Gastroesophageal sphincter (tissue), 4 donors: ENCODE data around the gene GALNT18. TPM values are rescaled to one million over a fixed set of nuclear protein-coding genes. Genes with fewer than 3 reads are reported as not detected.

ENCODE experiments used
- ATAC-seq: fragments of 150-250 bp; one replicate; pipeline ENCODE4 v1.9.1; 2016; ENCODE audit warnings: mild to moderate bottlenecking, moderate library complexity
- H3K27ac ChIP-seq, 4 donors: fragments of 200-600 bp; sonication (generic) in 3 of 4; 1 replicate in 3 of 4; 2 replicates in 1 of 4; pipeline ENCODE4 v1.5.1; 2016 to 2019
- H3K27me3 ChIP-seq: fragments of 200-600 bp; sonication (generic); one replicate; pipeline ENCODE4 v1.5.1; 2019
- H3K36me3 ChIP-seq, 2 donors: fragments of 200-600 bp; sonication (generic); one replicate each; pipeline ENCODE4 v1.5.1; 2019; ENCODE audit warnings: control low read depth in 1 of 2
- H3K4me1 ChIP-seq, 3 donors: fragments of 200-600 bp; sonication (generic); 1 replicate in 2 of 3; 2 replicates in 1 of 3; pipeline ENCODE4 v1.5.1; 2016 to 2019; ENCODE audit warnings: control low read depth in 2 of 3
- H3K4me3 ChIP-seq, 2 donors: fragments of 200-600 bp; sonication (generic); one replicate each; pipeline ENCODE4 v1.5.1; 2019; ENCODE audit warnings: mild to moderate bottlenecking in 1 of 2, moderate library complexity in 1 of 2
- H3K9me3 ChIP-seq, 3 donors: fragments of 200-600 bp; sonication (generic); one replicate each; pipeline ENCODE4 v1.5.1; 2017 to 2019; ENCODE audit warnings: control low read depth in 2 of 3
- CTCF ChIP-seq, 4 experiments: fragments of 200-600 bp in 2 of 4; fragments of 450-650 bp in 2 of 4; sonication (generic) in 1 of 4; IDR thresholded peaks; one replicate each; pipeline ENCODE4 v1.5.1; 2017 to 2019; ENCODE audit warnings: antibody characterized with exemption in 4 of 4, mild to moderate bottlenecking in 2 of 4, moderate library complexity in 2 of 4
- EP300 ChIP-seq: sonication (generic); formaldehyde crosslinking; IDR thresholded peaks from one replicate; pipeline ENCODE4 v1.6.1; 2017; ENCODE audit warnings: antibody characterized with exemption, mild to moderate bottlenecking
- POLR2A ChIP-seq, 2 donors: fragments of 450-650 bp; IDR thresholded peaks; one replicate each; pipeline ENCODE4 v1.6.1; 2017; ENCODE audit warnings: antibody characterized with exemption in 2 of 2, mild to moderate bottlenecking in 2 of 2, moderate library complexity in 1 of 2
- POLR2AphosphoS5 ChIP-seq: sonication (generic); formaldehyde crosslinking; IDR thresholded peaks from one replicate; pipeline ENCODE4 v1.6.1; 2017; ENCODE audit warnings: antibody characterized with exemption
- WGBS, 2 donors: methylation state at CpG; one replicate each; pipeline ENCODE4 v1.1.5; 2018; ENCODE audit warnings: low coverage in 1 of 2; 5-methylcytosine and 5-hydroxymethylcytosine counted together
- total RNA-seq, 4 donors: library from RNA; depleted of rRNA; stranded (reverse); fragments of >200 nt; gene quantifications; one replicate each; pipeline ENCODE4 v1.1.0, GENCODE V29; 2016

The GALNT18 gene
- total RNA-seq, 4 donors from 2014 or later, result 16.0 to 65.6 (median 35.2) TPM

- Histone ChIP-seq H3K36me3 (no peaks in the 10 kb centered on the region), H3K27me3 (no peaks in the 10 kb centered on the region), H3K9me3 (no peaks in the 10 kb centered on the region), H3K27ac (no peak overlapping the region), H3K4me3 (no peak overlapping the region), H3K4me1 (peaks cover 0 to 50% (median 0%) of the 10 kb centered on the region in 3 donors)
- WGBS, 2 donors, result 73 to 83% methylated on average over 3 to 4 of the region's 14 CpGs
- ATAC-seq, result no peak
- TF ChIP-seq POLR2AphosphoS5, result no peak
- no peak for TF ChIP-seq POLR2A (IDR thresholded peaks at IDR 0.05)
- no peak for TF ChIP-seq EP300
- no peak for TF ChIP-seq CTCF (IDR thresholded peaks at IDR 0.05)
These were observed 101.4 kb downstream of the GALNT18 start for GRCh38 chr11:11520231-11521015.

DNA sequence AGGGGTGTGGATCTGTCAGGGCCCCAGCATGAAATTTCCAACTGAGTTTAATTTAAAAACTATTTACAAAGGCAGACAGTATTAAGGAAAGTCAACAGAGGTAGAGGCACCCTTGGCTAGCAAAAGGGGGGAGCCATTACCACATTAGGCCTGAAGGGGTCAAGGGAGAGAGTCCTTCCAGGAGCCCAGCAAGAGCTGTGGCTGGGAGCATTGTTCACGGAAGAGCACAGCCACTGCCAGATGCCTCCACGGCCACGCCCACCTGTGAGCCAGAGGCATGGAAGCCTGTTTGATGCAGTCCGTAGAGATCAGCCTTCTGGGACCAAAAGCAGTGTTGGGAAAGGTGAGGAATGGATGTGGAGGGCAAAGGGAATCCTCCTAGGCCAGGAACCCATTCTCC, 102.6 kb downstream of the GALNT18 start:
- H3K4me1 ChIP-seq, result peaks cover 0 to 46% (median 0%) of the 10 kb centered on the region in 3 donors
- no peak overlapping the region for H3K4me3 ChIP-seq
- 71 to 80% methylated on average over 1 to 2 of the region's 4 CpGs for WGBS, 2 donors
- TF ChIP-seq CTCF (IDR thresholded peaks at IDR 0.05) (no peak), EP300 (no peak), POLR2AphosphoS5 (no peak)
- H3K27me3 ChIP-seq, result no peaks in the 10 kb centered on the region
- no peaks in the 10 kb centered on the region for H3K9me3 ChIP-seq
- ATAC-seq, result no peak
- no peak overlapping the region for H3K27ac ChIP-seq
- H3K36me3 ChIP-seq, result no peaks in the 10 kb centered on the region

DNA sequence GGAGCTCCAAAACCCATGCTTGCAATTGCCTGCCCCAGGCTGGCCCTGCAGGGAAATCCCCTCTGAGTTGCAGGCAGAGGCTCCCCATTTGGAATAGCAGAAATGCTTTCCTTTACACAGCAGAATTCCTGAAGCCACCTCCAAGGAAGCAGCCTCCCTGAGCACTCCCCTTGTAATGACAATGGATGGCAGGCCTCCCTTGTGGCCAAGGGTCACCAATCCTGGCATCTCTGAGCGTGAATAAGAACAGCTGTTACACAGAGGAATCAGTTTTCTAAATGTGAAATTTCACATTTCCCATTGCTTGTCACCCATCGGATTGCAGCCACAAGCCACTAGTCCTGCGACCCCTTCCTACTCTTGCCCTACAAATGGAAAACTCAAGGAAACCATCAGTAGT, 107.6 kb downstream of the GALNT18 start:
- H3K27me3 ChIP-seq, result no peaks in the 10 kb centered on the region
- no peak overlapping the region for H3K4me3 ChIP-seq
- peaks cover 0 to 55% (median 0%) of the 10 kb centered on the region in 3 donors for H3K4me1 ChIP-seq
- WGBS, 2 donors, result 80 to 100% methylated on average over 1 of the region's 3 CpGs
- TF ChIP-seq CTCF (IDR thresholded peaks at IDR 0.05) (no peak), POLR2AphosphoS5 (no peak), EP300 (no peak), POLR2A (IDR thresholded peaks at IDR 0.05) (no peak)
- ATAC-seq, result no peak
- no peak overlapping the region for H3K27ac ChIP-seq
- no peaks in the 10 kb centered on the region for H3K36me3 ChIP-seq
- H3K9me3 ChIP-seq, result no peaks in the 10 kb centered on the region

DNA sequence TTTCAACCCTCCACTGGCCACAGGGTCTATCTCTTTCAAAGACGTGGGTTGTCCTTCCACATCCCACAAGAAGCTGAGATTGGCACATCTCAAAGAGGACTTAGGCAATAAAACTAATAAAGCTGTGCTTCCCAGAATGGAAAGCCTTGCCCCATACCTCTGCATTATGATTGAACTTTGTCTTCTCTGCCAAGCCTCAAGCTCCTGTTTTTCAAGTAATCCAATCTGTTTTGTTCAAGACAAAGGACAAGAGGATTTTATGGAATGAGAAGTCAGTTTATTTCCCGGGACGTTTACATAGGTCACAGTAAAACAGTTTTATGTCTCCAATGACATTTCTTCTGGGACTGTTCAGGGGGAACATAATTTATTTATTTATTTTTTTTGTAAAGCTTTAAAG, 108.4 kb downstream of the GALNT18 start:
- no peak overlapping the region for H3K27ac ChIP-seq
- H3K4me3 ChIP-seq, result no peak overlapping the region
- H3K9me3 ChIP-seq, result no peaks in the 10 kb centered on the region
- peaks cover 0 to 55% (median 0%) of the 10 kb centered on the region in 3 donors for H3K4me1 ChIP-seq
- WGBS, 2 donors, result 88% methylated on average over 3 of the region's 3 CpGs; no CpG with 5 or more reads in 1 of the 2 donors
- ATAC-seq, result no peak
- no peak for TF ChIP-seq POLR2AphosphoS5
- TF ChIP-seq CTCF (IDR thresholded peaks at IDR 0.05), result no peak
- TF ChIP-seq POLR2A (IDR thresholded peaks at IDR 0.05), result no peak
- TF ChIP-seq EP300, result no peak
- no peaks in the 10 kb centered on the region for H3K27me3 ChIP-seq
- no peaks in the 10 kb centered on the region for H3K36me3 ChIP-seq

DNA sequence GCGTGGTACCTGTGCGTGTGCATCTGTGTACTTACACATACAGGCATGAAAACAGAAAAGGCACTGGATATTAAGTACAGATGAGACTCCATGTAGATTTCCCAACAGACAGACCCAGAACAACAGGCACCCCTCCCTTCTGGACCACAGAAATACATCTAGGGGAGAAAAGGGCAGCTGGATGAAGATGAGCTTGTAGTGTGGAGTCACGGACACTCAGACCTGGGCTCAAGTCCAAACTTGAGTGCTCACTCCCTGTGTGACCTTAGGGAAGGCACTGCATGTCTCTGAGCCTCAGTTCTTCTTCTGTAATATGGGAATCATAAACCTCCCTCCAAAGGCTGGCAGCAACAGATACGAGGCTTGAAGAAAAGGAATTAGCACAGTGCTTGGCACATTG, 108.9 kb downstream of the GALNT18 start:
- no peaks in the 10 kb centered on the region for H3K9me3 ChIP-seq
- no peaks in the 10 kb centered on the region for H3K36me3 ChIP-seq
- no peak overlapping the region for H3K4me3 ChIP-seq
- TF ChIP-seq POLR2AphosphoS5 (no peak), POLR2A (IDR thresholded peaks at IDR 0.05) (no peak), CTCF (IDR thresholded peaks at IDR 0.05) (no peak), EP300 (no peak)
- H3K27me3 ChIP-seq, result no peaks in the 10 kb centered on the region
- WGBS, 2 donors, result 82% methylated on average over 4 of the region's 4 CpGs; no CpG with 5 or more reads in 1 of the 2 donors
- no peak for ATAC-seq
- H3K4me1 ChIP-seq, result peaks cover 0 to 55% (median 0%) of the 10 kb centered on the region in 3 donors
- H3K27ac ChIP-seq, result no peak overlapping the region
